H1 (cell line): Measurements from ENCODE around the gene FAM83G. TPM values are rescaled to one million over a fixed set of nuclear protein-coding genes. Genes with fewer than 3 reads are reported as not detected.
"Not testable (repeated sequence)": the region's sequence is repeated elsewhere in the genome, so short reads cannot be mapped to it uniquely, and the experiment has no call there.

ENCODE experiments used
- CTCF ChIA-PET: fragments of 300-600 bp; sonication (Branson Sonifier 250); formaldehyde crosslinking; loops from one replicate; lab custom pipeline; 2021; ENCODE audit not compliant: partially characterized antibody; lab: Charles Lee
- POLR2A ChIA-PET: fragments of 300-600 bp; sonication (Branson Sonifier 250); formaldehyde crosslinking; loops from one replicate; lab custom pipeline; 2021; ENCODE audit warnings: inconsistent platforms; ENCODE audit not compliant: partially characterized antibody; lab: Charles Lee
- DNase-seq, 2 experiments: peaks; one replicate each; pipeline versions ENCODE4 v3.0.0 to v3.0.0-alpha.2; 2010 to 2022; ENCODE audit warnings: low spot score in 2 of 2, low read depth in 1 of 2, mixed read lengths in 1 of 2
- FAIRE-seq: peaks from 2 replicates; lab custom pipeline; 2011; peaks lifted over from hg19 to GRCh38; lab: Jason Lieb, UNC
- H2AFZ ChIP-seq: 2 replicates; pipeline ENCODE4 v1.8.1; 2012; ENCODE audit warnings: low read length, inconsistent platforms
- H2AK5ac ChIP-seq: 2 replicates; pipeline ENCODE4 v1.6.1; 2013; ENCODE audit warnings: low read depth, low read length
- H2BK120ac ChIP-seq: replicated peaks from 2 replicates; pipeline ENCODE3; 2013; ENCODE audit warnings: low read depth, low read length, inconsistent platforms
- H2BK12ac ChIP-seq: 2 replicates; pipeline ENCODE4 v1.6.1; 2013; ENCODE audit warnings: low read depth, low read length
- H2BK15ac ChIP-seq: 2 replicates; pipeline ENCODE4 v1.6.1; 2013; ENCODE audit warnings: low read length
- H2BK20ac ChIP-seq: 2 replicates; pipeline ENCODE4 v1.6.1; 2013; ENCODE audit warnings: low read length
- H2BK5ac ChIP-seq: 2 replicates; pipeline ENCODE4 v1.6.1; 2013; ENCODE audit warnings: low read depth, low read length
- H3K14ac ChIP-seq: 2 replicates; pipeline ENCODE4 v1.6.1; 2013; ENCODE audit warnings: inconsistent platforms; ENCODE audit not compliant: insufficient read length
- H3K18ac ChIP-seq: 2 replicates; pipeline ENCODE4 v1.6.1; 2013; ENCODE audit warnings: low read length; ENCODE audit errors: extremely low read depth
- H3K23ac ChIP-seq: 2 replicates; pipeline ENCODE4 v1.6.1; 2013; ENCODE audit warnings: inconsistent platforms; ENCODE audit not compliant: insufficient read length
- H3K23me2 ChIP-seq: 2 replicates; pipeline ENCODE4 v1.6.1; 2013; ENCODE audit warnings: low read depth, low read length
- H3K27ac ChIP-seq: 2 replicates; pipeline ENCODE4 v1.6.1; 2011; ENCODE audit warnings: low read depth, low read length, inconsistent platforms
- H3K27me3 ChIP-seq, 4 experiments: replicated peaks in 1 of 4; 1 replicate in 1 of 4; 2 replicates in 3 of 4; pipeline versions ENCODE4 v1.6.1 to v1.8.1; 2011 to 2013; ENCODE audit warnings: low read length in 3 of 4, mild to moderate bottlenecking in 3 of 4, inconsistent platforms in 2 of 4, mixed read lengths in 2 of 4, moderate library complexity in 1 of 4; ENCODE audit not compliant: control insufficient read depth in 3 of 4, insufficient read depth in 3 of 4; ENCODE audit errors: extremely low read depth in 1 of 4
- H3K36me3 ChIP-seq, 4 experiments: 2 replicates each; pipeline versions ENCODE4 v1.6.1 to v1.8.1; 2011 to 2013; ENCODE audit warnings: mild to moderate bottlenecking in 4 of 4, low read length in 3 of 4, moderate library complexity in 2 of 4, control low read depth in 1 of 4, inconsistent platforms in 1 of 4; ENCODE audit not compliant: insufficient read depth in 4 of 4, control insufficient read depth in 2 of 4
- H3K4ac ChIP-seq: replicated peaks from 2 replicates; pipeline ENCODE3; 2013; ENCODE audit warnings: low read length, low read depth, mixed read lengths, inconsistent platforms; ENCODE audit not compliant: insufficient read length
- H3K4me1 ChIP-seq, 4 experiments: replicated peaks in 1 of 4; 1 replicate in 1 of 4; 2 replicates in 3 of 4; pipeline versions ENCODE4 v1.6.1 to v1.8.1; 2011 to 2013; ENCODE audit warnings: low read length in 3 of 4, inconsistent platforms in 2 of 4, mixed read lengths in 1 of 4; ENCODE audit not compliant: insufficient read depth in 4 of 4, control insufficient read depth in 3 of 4
- H3K4me2 ChIP-seq, 2 experiments: 2 replicates each; pipeline versions ENCODE4 v1.6.1 to v1.8.1; 2011 to 2013; ENCODE audit warnings: low read depth in 2 of 2, low read length in 2 of 2, control low read depth in 1 of 2, inconsistent platforms in 1 of 2, mild to moderate bottlenecking in 1 of 2; ENCODE audit not compliant: insufficient read depth in 1 of 2
- H3K4me3 ChIP-seq, 4 experiments: fragments of 200-600, 300-600 bp in 1 of 4; sonication (generic), shearing (Covaris generic), sonication (Bioruptor Twin) in 1 of 4; 2 replicates each; pipeline versions ENCODE4 v1.5.1 to v1.8.1; 2011 to 2016; ENCODE audit warnings: low read length in 4 of 4, low read depth in 3 of 4, control low read depth in 2 of 4, inconsistent platforms in 2 of 4, mild to moderate bottlenecking in 2 of 4, mixed read lengths in 1 of 4, moderate library complexity in 1 of 4; ENCODE audit not compliant: insufficient read depth in 2 of 4; ENCODE audit errors: extremely low read depth in 1 of 4
- H3K56ac ChIP-seq: replicated peaks from 2 replicates; pipeline ENCODE3; 2013; ENCODE audit warnings: low read depth, mild to moderate bottlenecking, mixed read lengths, low read length, inconsistent platforms; ENCODE audit not compliant: insufficient read length
- H3K79me1 ChIP-seq: 2 replicates; pipeline ENCODE4 v1.6.1; 2013; ENCODE audit warnings: low read depth, low read length, control low read depth
- H3K79me2 ChIP-seq, 2 experiments: 2 replicates each; pipeline versions ENCODE4 v1.6.1 to v1.8.1; 2012 to 2013; ENCODE audit warnings: low read length in 2 of 2, mild to moderate bottlenecking in 2 of 2, inconsistent platforms in 1 of 2; ENCODE audit not compliant: insufficient read depth in 2 of 2, control insufficient read depth in 1 of 2
- H3K9ac ChIP-seq, 4 experiments: replicated peaks in 1 of 4; 1 replicate in 1 of 4; 2 replicates in 3 of 4; pipeline versions ENCODE4 v1.6.1 to v1.8.1; 2011 to 2013; ENCODE audit warnings: low read depth in 3 of 4, low read length in 3 of 4, control low read depth in 2 of 4, mild to moderate bottlenecking in 2 of 4, moderate library complexity in 2 of 4, inconsistent platforms in 1 of 4; ENCODE audit errors: extremely low read depth in 1 of 4
- H3K9me3 ChIP-seq, 2 experiments: 2 replicates each; pipeline versions ENCODE4 v1.6.1 to v1.8.1; 2012 to 2013; ENCODE audit warnings: mild to moderate bottlenecking in 2 of 2, moderate library complexity in 2 of 2, control low read depth in 1 of 2, inconsistent platforms in 1 of 2, low read depth in 1 of 2, low read length in 1 of 2, mixed read lengths in 1 of 2; ENCODE audit not compliant: insufficient read depth in 2 of 2
- H4K20me1 ChIP-seq, 2 experiments: replicated peaks in 1 of 2; 2 replicates each; pipeline versions ENCODE3 to v1.8.1; 2011 to 2013; ENCODE audit warnings: inconsistent platforms in 2 of 2, low read length in 2 of 2, mild to moderate bottlenecking in 1 of 2; ENCODE audit not compliant: insufficient read depth in 2 of 2, control insufficient read depth in 1 of 2
- H4K5ac ChIP-seq: 2 replicates; pipeline ENCODE4 v1.6.1; 2013; ENCODE audit warnings: low read length, low read depth, mixed read lengths, inconsistent platforms; ENCODE audit not compliant: insufficient read length
- H4K8ac ChIP-seq: 2 replicates; pipeline ENCODE4 v1.8.0; 2013; ENCODE audit warnings: mild to moderate bottlenecking, moderate library complexity, low read length, inconsistent platforms; ENCODE audit not compliant: insufficient read depth; ENCODE audit errors: extremely low read depth
- H4K91ac ChIP-seq: replicated peaks from 2 replicates; pipeline ENCODE3; 2013; ENCODE audit warnings: low read length, mixed read lengths, inconsistent platforms; ENCODE audit not compliant: insufficient read length
- WGBS, 2 experiments: shearing (Covaris generic) in 1 of 2; methylation state at CpG; one replicate each; pipeline versions ENCODE4 v1.1.6 to v1.1.7; 2013 to 2015; ENCODE audit warnings: low lambda C conversion rate in 2 of 2, mixed read lengths in 2 of 2, inconsistent platforms in 1 of 2, low coverage in 1 of 2, missing lambda C conversion rate in 1 of 2; ENCODE audit not compliant: insufficient replicate concordance in 2 of 2, insufficient coverage in 1 of 2, insufficient read length in 1 of 2; ENCODE audit errors: extremely low coverage in 1 of 2, missing lambda C conversion rate in 1 of 2; 5-methylcytosine and 5-hydroxymethylcytosine counted together
- polyA plus RNA-seq, 7 experiments: library from polyadenylated mRNA; depleted of rRNA in 3 of 7; stranded (reverse) in 5 of 7; unstranded in 2 of 7; fragments of >200 nt in 5 of 7; fragments of 200-250 nt in 2 of 7; gene quantifications; 1 replicate in 5 of 7; 2 replicates in 1 of 7; 4 replicates in 1 of 7; pipeline versions ENCODE4 v1.2.1 to v1.2.3, GENCODE V29; 2011 to 2013; ENCODE audit warnings: missing spikeins in 2 of 7, mixed read lengths in 2 of 7
- total RNA-seq: library from RNA; stranded (reverse); fragmentation: NEBNext Ultra II Directional; extraction: Animal tissue kit (Norgen Biotek cat#: 25700); gene quantifications from 2 replicates; pipeline ENCODE4 v1.2.1, GENCODE V29; 2021

FAM83G gene
- total and polyA plus RNA-seq, 2 of the 8 experiments (the other 6 are each of a cell fraction or from before 2014, with no cell fraction given), result 15.4 to 29.0 TPM

GRCh38 chr17:19037547-19037946, 33.0 kb upstream of the FAM83G start:
- POLR2A ChIA-PET, DNase-seq: not testable (repeated sequence)

GRCh38 chr17:19036186-19036585, 31.6 kb upstream of the FAM83G start:
- H3K27me3 ChIP-seq, H3K23ac ChIP-seq, H3K4ac ChIP-seq, H3K36me3 ChIP-seq, H3K79me1 ChIP-seq, H3K4me2 ChIP-seq, H3K4me1 ChIP-seq, DNase-seq, POLR2A ChIA-PET, H2BK20ac ChIP-seq, H2AK5ac ChIP-seq, H3K9ac ChIP-seq, H4K8ac ChIP-seq, H2BK12ac ChIP-seq, H3K9me3 ChIP-seq, H2BK5ac ChIP-seq, H2BK120ac ChIP-seq, FAIRE-seq, H4K5ac ChIP-seq, H3K56ac ChIP-seq, H3K14ac ChIP-seq, H3K18ac ChIP-seq, H4K20me1 ChIP-seq, H3K79me2 ChIP-seq, H3K4me3 ChIP-seq, H2AFZ ChIP-seq, H3K23me2 ChIP-seq, H3K27ac ChIP-seq, H2BK15ac ChIP-seq, CTCF ChIA-PET, H4K91ac ChIP-seq: not testable (repeated sequence)
- WGBS, 2 experiments, result no CpG with 5 or more reads among the region's 6 CpGs

More at GRCh38 chr17:19037547-19037946, 33.0 kb upstream of the FAM83G start:
- H3K23me2 ChIP-seq, H3K27ac ChIP-seq, H3K4ac ChIP-seq, H3K4me1 ChIP-seq, H3K4me2 ChIP-seq, FAIRE-seq, H3K36me3 ChIP-seq, H3K14ac ChIP-seq, H2BK5ac ChIP-seq, H4K20me1 ChIP-seq, H3K18ac ChIP-seq, H2BK12ac ChIP-seq, H3K79me1 ChIP-seq, H2BK20ac ChIP-seq, H3K9ac ChIP-seq, H4K91ac ChIP-seq, H4K5ac ChIP-seq, H3K23ac ChIP-seq, CTCF ChIA-PET, H2BK15ac ChIP-seq, H3K9me3 ChIP-seq, H3K27me3 ChIP-seq, H3K56ac ChIP-seq, H3K4me3 ChIP-seq, H4K8ac ChIP-seq, H2AK5ac ChIP-seq, H2AFZ ChIP-seq, H3K79me2 ChIP-seq, H2BK120ac ChIP-seq: not testable (repeated sequence)
- no CpG with 5 or more reads among the region's 6 CpGs for WGBS, 2 experiments
